Measurements from ENCODE around the gene PLD6.

The PLD6 gene

DNA sequence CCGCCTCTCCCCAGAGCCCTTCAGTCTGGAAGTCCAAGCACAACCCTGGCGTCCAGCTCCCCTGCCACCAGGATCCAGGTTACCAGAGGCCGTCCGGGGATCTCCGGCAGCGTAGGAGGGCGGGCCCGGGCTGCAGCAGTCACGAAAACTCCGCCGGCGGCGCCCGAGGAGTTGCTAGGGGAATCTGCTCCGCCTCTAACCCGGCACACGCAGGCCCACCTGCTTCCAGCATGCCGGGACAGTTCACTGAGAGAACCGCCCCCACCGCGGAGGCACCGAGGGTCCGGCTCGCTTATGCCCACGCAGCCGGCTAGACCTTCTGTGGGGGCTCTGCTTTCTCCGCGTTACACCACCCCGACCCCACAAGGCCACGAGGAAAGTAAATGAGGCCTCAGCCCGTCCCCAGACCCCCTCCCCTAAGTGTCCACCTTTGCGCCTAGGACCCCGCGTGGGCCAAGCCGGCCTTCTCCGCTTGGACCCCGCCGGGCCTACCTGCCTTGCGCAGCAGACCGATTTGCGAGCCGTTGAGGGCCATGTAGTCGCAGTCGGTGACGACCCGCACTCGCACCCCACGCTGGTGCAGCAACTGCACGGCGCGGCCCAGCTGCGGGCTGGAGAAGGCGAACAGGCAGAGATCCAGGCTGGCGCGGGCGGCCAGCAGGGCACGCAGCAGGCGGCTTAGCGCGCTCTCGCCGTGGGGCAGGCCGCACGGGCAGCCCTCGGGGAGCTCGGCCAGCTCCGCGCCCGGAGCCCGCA is 587 bp downstream of the PLD6 start:
- Histone ChIP-seq H3K4me3 (IDR thresholded peaks at IDR 0.05; ENCODE audit: insufficient read depth, low read depth, low read length) (no peak overlapping the region), H2AFZ (ENCODE audit: low read depth) (peak overlapping the region; percentile 26; the same call in 1 of the 2 replicates), H3K27ac (peak overlapping the region; percentile 73), H4K20me1 (ENCODE audit: insufficient read depth) (no peaks in the 10 kb centered on the region), H3K27me3 (ENCODE audit: insufficient read depth, low read depth) (no peaks in the 10 kb centered on the region), H3K4me2 (peak overlapping the region; percentile 100), H3K79me2 (ENCODE audit: insufficient read depth, low read depth) (peaks cover 43% of the 10 kb centered on the region), H3K4me1 (ENCODE audit: low read depth, poor library complexity, severe bottlenecking) (peaks cover 5% of the 10 kb centered on the region), H3K36me3 (ENCODE audit: insufficient read depth) (no peaks in the 10 kb centered on the region), H3K9ac (peak overlapping the region; percentile 94)
- TF ChIP-seq, protein P1, sequence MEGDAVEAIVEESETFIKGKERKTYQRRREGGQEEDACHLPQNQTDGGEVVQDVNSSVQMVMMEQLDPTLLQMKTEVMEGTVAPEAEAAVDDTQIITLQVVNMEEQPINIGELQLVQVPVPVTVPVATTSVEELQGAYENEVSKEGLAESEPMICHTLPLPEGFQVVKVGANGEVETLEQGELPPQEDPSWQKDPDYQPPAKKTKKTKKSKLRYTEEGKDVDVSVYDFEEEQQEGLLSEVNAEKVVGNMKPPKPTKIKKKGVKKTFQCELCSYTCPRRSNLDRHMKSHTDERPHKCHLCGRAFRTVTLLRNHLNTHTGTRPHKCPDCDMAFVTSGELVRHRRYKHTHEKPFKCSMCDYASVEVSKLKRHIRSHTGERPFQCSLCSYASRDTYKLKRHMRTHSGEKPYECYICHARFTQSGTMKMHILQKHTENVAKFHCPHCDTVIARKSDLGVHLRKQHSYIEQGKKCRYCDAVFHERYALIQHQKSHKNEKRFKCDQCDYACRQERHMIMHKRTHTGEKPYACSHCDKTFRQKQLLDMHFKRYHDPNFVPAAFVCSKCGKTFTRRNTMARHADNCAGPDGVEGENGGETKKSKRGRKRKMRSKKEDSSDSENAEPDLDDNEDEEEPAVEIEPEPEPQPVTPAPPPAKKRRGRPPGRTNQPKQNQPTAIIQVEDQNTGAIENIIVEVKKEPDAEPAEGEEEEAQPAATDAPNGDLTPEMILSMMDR (conservative IDR thresholded peaks at IDR 0.05; ENCODE audit: low read depth, low read length): no peak

DNA sequence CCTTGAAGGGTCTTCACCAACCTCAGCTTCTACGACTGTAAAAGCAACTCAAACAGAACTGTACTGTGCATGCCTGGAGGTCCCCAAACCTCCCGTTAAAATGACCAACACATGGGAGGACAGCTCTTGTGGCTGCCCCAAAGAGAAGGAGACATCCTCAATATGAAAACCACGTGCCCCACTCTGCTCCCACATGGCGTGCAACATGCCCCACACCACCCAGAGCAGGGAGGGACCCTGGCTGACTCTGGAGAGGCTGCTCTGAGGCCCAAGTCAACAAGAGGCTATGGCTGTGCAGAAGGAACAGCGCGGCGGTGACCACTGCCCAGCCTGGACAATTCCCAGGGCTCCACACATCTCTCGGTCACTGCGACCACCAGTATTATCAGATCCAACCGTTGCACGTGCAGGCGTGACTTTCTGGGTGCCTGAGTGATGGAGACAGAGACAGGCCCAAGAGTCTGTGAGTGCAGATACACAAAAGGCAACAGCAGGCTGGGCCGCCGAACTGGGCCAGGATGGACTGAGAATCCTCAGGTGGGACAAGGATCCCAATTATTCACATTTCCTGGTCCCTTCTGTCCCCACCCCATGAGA is 1.4 kb downstream of the PLD6 start:
- Histone ChIP-seq H3K4me2 (peak overlapping the region; percentile 100), H3K36me3 (ENCODE audit: insufficient read depth) (no peaks in the 10 kb centered on the region)

DNA sequence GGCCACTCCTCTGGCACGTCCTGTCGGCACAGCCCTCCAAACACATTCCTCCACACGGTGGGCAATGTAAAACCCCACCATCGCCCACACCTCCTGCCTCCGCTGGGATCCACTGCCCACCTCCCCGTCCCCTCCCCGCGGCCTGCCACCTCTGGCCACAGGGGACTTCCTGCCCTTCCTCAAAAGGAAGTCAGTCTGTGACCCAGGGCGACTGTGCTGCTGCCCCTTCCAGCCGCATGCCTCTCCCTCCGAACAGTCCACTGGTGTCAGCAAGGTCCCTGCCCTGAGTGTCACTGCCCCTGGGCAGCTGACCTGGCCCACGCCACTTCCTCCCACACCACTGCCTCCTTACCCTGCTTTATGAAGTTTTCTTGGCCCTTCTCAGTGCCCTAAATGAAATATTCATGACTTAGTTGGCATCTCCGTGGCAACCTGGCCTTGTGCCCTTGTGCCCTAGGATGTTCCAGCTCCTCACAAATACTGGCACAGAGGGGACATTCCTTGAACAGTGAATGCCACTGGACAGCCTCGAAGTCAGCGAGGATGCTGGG is 2.0 kb downstream of the PLD6 start:
- Histone ChIP-seq H3K36me3 (ENCODE audit: insufficient read depth) (no peaks in the 10 kb centered on the region), H2AFZ (ENCODE audit: low read depth) (no peak overlapping the region), H3K27ac (no peak overlapping the region; the same call in 1 of the 2 replicates), H3K4me2 (peak overlapping the region; percentile 100), H3K79me2 (ENCODE audit: insufficient read depth, low read depth) (peaks cover 43% of the 10 kb centered on the region), H3K4me3 (IDR thresholded peaks at IDR 0.05; ENCODE audit: insufficient read depth, low read depth, low read length) (no peak overlapping the region), H3K9ac (peak overlapping the region; percentile 94; the same call in 1 of the 2 replicates), H3K27me3 (ENCODE audit: insufficient read depth, low read depth) (no peaks in the 10 kb centered on the region), H4K20me1 (ENCODE audit: insufficient read depth) (no peaks in the 10 kb centered on the region), H3K4me1 (ENCODE audit: low read depth, poor library complexity, severe bottlenecking) (peaks cover 5% of the 10 kb centered on the region)
- TF ChIP-seq, protein P1 (conservative IDR thresholded peaks at IDR 0.05; ENCODE audit: low read depth, low read length): no peak

More for the DNA sequence above, 1.4 kb downstream of the PLD6 start:
- H3K4me1 ChIP-seq (ENCODE audit: low read depth, poor library complexity, severe bottlenecking): peaks cover 5% of the 10 kb centered on the region
- H3K27me3 ChIP-seq (ENCODE audit: insufficient read depth, low read depth): no peaks in the 10 kb centered on the region
- TF ChIP-seq, protein P1 (conservative IDR thresholded peaks at IDR 0.05; ENCODE audit: low read depth, low read length): no peak
- peak overlapping the region; percentile 73 for H3K27ac ChIP-seq
- H3K9ac ChIP-seq: peak overlapping the region; percentile 94
- no peak overlapping the region for H2AFZ ChIP-seq (ENCODE audit: low read depth)
- no peak overlapping the region for H3K4me3 ChIP-seq (IDR thresholded peaks at IDR 0.05; ENCODE audit: insufficient read depth, low read depth, low read length)
- peaks cover 43% of the 10 kb centered on the region for H3K79me2 ChIP-seq (ENCODE audit: insufficient read depth, low read depth)
- no peaks in the 10 kb centered on the region for H4K20me1 ChIP-seq (ENCODE audit: insufficient read depth)

- TF ChIP-seq, protein P1 (conservative IDR thresholded peaks at IDR 0.05; ENCODE audit: low read depth, low read length): no peak
- Histone ChIP-seq H4K20me1 (ENCODE audit: insufficient read depth) (no peaks in the 10 kb centered on the region), H2AFZ (ENCODE audit: low read depth) (no peak overlapping the region), H3K79me2 (ENCODE audit: insufficient read depth, low read depth) (peaks cover 43% of the 10 kb centered on the region), H3K4me1 (ENCODE audit: low read depth, poor library complexity, severe bottlenecking) (peaks cover 5% of the 10 kb centered on the region), H3K4me3 (IDR thresholded peaks at IDR 0.05; ENCODE audit: insufficient read depth, low read depth, low read length) (no peak overlapping the region), H3K36me3 (ENCODE audit: insufficient read depth) (no peaks in the 10 kb centered on the region), H3K4me2 (peak overlapping the region; percentile 100; the same call in 1 of the 2 replicates), H3K9ac (no peak overlapping the region; the same call in 1 of the 2 replicates), H3K27ac (no peak overlapping the region), H3K27me3 (ENCODE audit: insufficient read depth, low read depth) (no peaks in the 10 kb centered on the region)
Measured at GRCh38 chr17:17203173-17203730, 2.9 kb downstream of the PLD6 start.
